ENCODE measurements around the gene ANKHD1.
A peak's percentile ranks its signal among the peaks of the same experiment; 100 is the strongest.
"Not testable (repeated sequence)": the region's sequence is repeated elsewhere in the genome, so short reads cannot be mapped to it uniquely, and the experiment has no call there.

The ANKHD1 gene

GRCh38 chr5:140564196-140565023 is 162.8 kb downstream of the ANKHD1 start, which contains the start of the genes APBB3 and SLC35A4:
APBB3 (minus strand) TSS chr5:140564598; CDS start chr5:140564245, 353 bp downstream.
SLC35A4 (plus strand) TSS chr5:140564828; CDS start chr5:140567170, 2,342 bp downstream.
- peak; percentile 94 for DNase-seq (ENCODE audit: low spot score)
- FAIRE-seq = peak; percentile 23

- no peak for DNase-seq (ENCODE audit: low spot score)
- no peak for FAIRE-seq
These were observed 163.6 kb downstream of the ANKHD1 start for GRCh38 chr5:140565024-140565779.

- no peak for FAIRE-seq
- DNase-seq (ENCODE audit: low spot score) = no peak
These were observed 164.1 kb downstream of the ANKHD1 start for GRCh38 chr5:140565780-140566095.

- DNase-seq (ENCODE audit: low spot score) (no peak), FAIRE-seq (no peak)
These were observed 165.0 kb downstream of the ANKHD1 start for GRCh38 chr5:140566665-140567064.

GRCh38 chr5:140567136-140567818 is 165.6 kb downstream of the ANKHD1 start:
- FAIRE-seq (no peak), DNase-seq (ENCODE audit: low spot score) (no peak)

- no peak for DNase-seq (ENCODE audit: low spot score)
- FAIRE-seq = no peak
These were observed 166.2 kb downstream of the ANKHD1 start for GRCh38 chr5:140567871-140568270.

GRCh38 chr5:140568443-140569063 is 166.9 kb downstream of the ANKHD1 start:
- DNase-seq (ENCODE audit: low spot score) (no peak), FAIRE-seq (no peak)

GRCh38 chr5:140569197-140569596 is 167.6 kb downstream of the ANKHD1 start:
- no peak for FAIRE-seq
- DNase-seq (ENCODE audit: low spot score) = no peak

- FAIRE-seq = no peak
- no peak for DNase-seq (ENCODE audit: low spot score)
These were observed 168.4 kb downstream of the ANKHD1 start for GRCh38 chr5:140570058-140570457.

- DNase-seq (ENCODE audit: low spot score) (no peak), FAIRE-seq (no peak)
These were observed 168.9 kb downstream of the ANKHD1 start for GRCh38 chr5:140570488-140570887.

- FAIRE-seq (no peak), DNase-seq (ENCODE audit: low spot score) (no peak)
These were observed 169.5 kb downstream of the ANKHD1 start for GRCh38 chr5:140571105-140571504.

GRCh38 chr5:140573683-140574082 is 172.1 kb downstream of the ANKHD1 start:
- FAIRE-seq = no peak
- DNase-seq (ENCODE audit: low spot score) = no peak

GRCh38 chr5:140574165-140574564 is 172.5 kb downstream of the ANKHD1 start:
- DNase-seq (ENCODE audit: low spot score) = no peak

GRCh38 chr5:140575309-140575708 is 173.7 kb downstream of the ANKHD1 start:
- DNase-seq (ENCODE audit: low spot score) (no peak), FAIRE-seq (no peak)

More at GRCh38 chr5:140574165-140574564, 172.5 kb downstream of the ANKHD1 start:
- no peak for FAIRE-seq

- FAIRE-seq (no peak), DNase-seq (ENCODE audit: low spot score) (no peak)
These were observed 175.2 kb downstream of the ANKHD1 start for GRCh38 chr5:140576776-140577201.

GRCh38 chr5:140579188-140579747 is 177.6 kb downstream of the ANKHD1 start:
- FAIRE-seq; DNase-seq (ENCODE audit: low spot score): not testable (repeated sequence)

GRCh38 chr5:140587495-140587894 is 185.9 kb downstream of the ANKHD1 start:
- FAIRE-seq = no peak
- DNase-seq (ENCODE audit: low spot score) = no peak

- no peak for FAIRE-seq
- DNase-seq (ENCODE audit: low spot score) = no peak
These were observed 186.9 kb downstream of the ANKHD1 start for GRCh38 chr5:140588311-140589070.
